ENCODE data around the gene PERP.
A peak's percentile ranks its signal among the peaks of the same experiment; 100 is the strongest.

PERP gene

GRCh38 chr6:138107752-138108592, 753 bp upstream of the PERP start:
- CTCF ChIA-PET = interaction anchor here (0.8 to 3.1 kb wide), 13 partner anchors 10 to 658 kb away, joined by 3 to 203 read pairs (median 5); no protein-coding TSS in a partner anchor
- no peak for TF ChIP-seq CTCF (IDR thresholded peaks at IDR 0.05; ENCODE audit: insufficient read depth, low read length, missing control alignments)
- H3K4me3 ChIP-seq (ENCODE audit: low read depth, low read length) = peak overlapping the region; percentile 67
- DNase-seq (ENCODE audit: low read depth, low spot score) = no peak
- POLR2A ChIA-PET = no interaction called here

GRCh38 chr6:138106665-138107077, 548 bp downstream of the PERP start:
- no peak for TF ChIP-seq CTCF (IDR thresholded peaks at IDR 0.05; ENCODE audit: insufficient read depth, low read length, missing control alignments)
- POLR2A ChIA-PET = no interaction called here
- no peak for DNase-seq (ENCODE audit: low read depth, low spot score)
- CTCF ChIA-PET = interaction anchor here (0.9 to 4.2 kb wide), 6 partner anchors 10 to 484 kb away, joined by 3 to 117 read pairs (median 3); no protein-coding TSS in a partner anchor
- H3K4me3 ChIP-seq (ENCODE audit: low read depth, low read length) = peak overlapping the region; percentile 67

- CTCF ChIA-PET = interaction anchor here (0.9 to 4.2 kb wide), 7 partner anchors 10 to 485 kb away, joined by 3 to 117 read pairs (median 3); no protein-coding TSS in a partner anchor
- POLR2A ChIA-PET = no interaction called here
- TF ChIP-seq CTCF (IDR thresholded peaks at IDR 0.05; ENCODE audit: insufficient read depth, low read length, missing control alignments) = no peak
- DNase-seq (ENCODE audit: low read depth, low spot score) = no peak
- peak overlapping the region; percentile 67 for H3K4me3 ChIP-seq (ENCODE audit: low read depth, low read length)
Measured at GRCh38 chr6:138105880-138106664, 1.1 kb downstream of the PERP start.

- POLR2A ChIA-PET = no interaction called here
- TF ChIP-seq CTCF (IDR thresholded peaks at IDR 0.05; ENCODE audit: insufficient read depth, low read length, missing control alignments) = no peak
- no peak overlapping the region for H3K4me3 ChIP-seq (ENCODE audit: low read depth, low read length)
- no peak for DNase-seq (ENCODE audit: low read depth, low spot score)
- CTCF ChIA-PET = interaction anchor here (1.1 to 4.2 kb wide), 5 partner anchors 11 to 485 kb away, joined by 3 to 117 read pairs (median 3); no protein-coding TSS in a partner anchor
Measured at GRCh38 chr6:138105446-138105845, 1.8 kb downstream of the PERP start.

- POLR2A ChIA-PET = no interaction called here
- TF ChIP-seq CTCF (IDR thresholded peaks at IDR 0.05; ENCODE audit: insufficient read depth, low read length, missing control alignments) = no peak
- no peak overlapping the region for H3K4me3 ChIP-seq (ENCODE audit: low read depth, low read length)
- DNase-seq (ENCODE audit: low read depth, low spot score) = no peak
- CTCF ChIA-PET = interaction anchor here (1.1 to 4.2 kb wide), 4 partner anchors 12 to 101 kb away, joined by 3 to 117 read pairs (median 17); no protein-coding TSS in a partner anchor
Measured at GRCh38 chr6:138104618-138105213, 2.5 kb downstream of the PERP start.
